SHP77 treated with DMSO at 0.1 percent for 48 hours (cell line): ENCODE results near the gene NDUFC1.

Experiments
- DNase-seq: peaks from one replicate; lab custom pipeline; 2025; lab: John Stamatoyannopoulos, UW

The NDUFC1 gene

GRCh38 chr4:139247241-139247640 is 55.0 kb downstream of the NDUFC1 start:
- DNase-seq: no peak

- DNase-seq: no peak
Observed at GRCh38 chr4:139246166-139246565, 56.1 kb downstream of the NDUFC1 start.

- no peak for DNase-seq
Observed at GRCh38 chr4:139245590-139245989, 56.7 kb downstream of the NDUFC1 start.

GRCh38 chr4:139243448-139244365 is 58.6 kb downstream of the NDUFC1 start:
- DNase-seq: no peak

GRCh38 chr4:139242511-139243051 is 59.7 kb downstream of the NDUFC1 start:
- no peak for DNase-seq

GRCh38 chr4:139241784-139242151 is 60.5 kb downstream of the NDUFC1 start:
- DNase-seq: no peak

- no peak for DNase-seq
Observed at GRCh38 chr4:139241086-139241783, 61.0 kb downstream of the NDUFC1 start.
